Psoas muscle (tissue), 8 donors: ENCODE results near the gene BRPF1. TPM values are rescaled to one million over a fixed set of nuclear protein-coding genes. Genes with fewer than 3 reads are reported as not detected.

Source experiments
- ATAC-seq, 4 donors: fragments of 200-7000 bp; cut with Tn5 transposase; one replicate each; pipeline ENCODE4 v1.9.1; 2020; ENCODE audit warnings: moderate library complexity in 3 of 4, mild to moderate bottlenecking in 2 of 4
- DNase-seq, 2 donors: peaks; one replicate each; pipeline ENCODE4 v3.0.0-alpha.2; 2020
- H3K27ac ChIP-seq: fragments of 200-600 bp; one replicate; pipeline ENCODE4 v1.8.0; 2022
- H3K27me3 ChIP-seq, 3 donors: fragments of 200-600 bp in 1 of 3; one replicate each; pipeline versions ENCODE4 v1.6.1 to v1.8.0; 2013 to 2022; ENCODE audit warnings: low read length in 2 of 3, mild to moderate bottlenecking in 2 of 3, moderate library complexity in 1 of 3; ENCODE audit not compliant: insufficient read depth in 3 of 3
- H3K36me3 ChIP-seq, 2 donors: fragments of 200-600 bp in 1 of 2; one replicate each; pipeline versions ENCODE4 v1.6.1 to v1.8.0; 2013 to 2022; ENCODE audit warnings: low read depth in 1 of 2, mild to moderate bottlenecking in 1 of 2, moderate library complexity in 1 of 2; ENCODE audit not compliant: insufficient read depth in 1 of 2
- H3K4me1 ChIP-seq: fragments of 200-600 bp; one replicate; pipeline ENCODE4 v1.8.0; 2022
- H3K4me3 ChIP-seq: fragments of 200-600 bp; one replicate; pipeline ENCODE4 v1.8.0; 2022; ENCODE audit warnings: mild to moderate bottlenecking
- H3K9me3 ChIP-seq: fragments of 200-600 bp; one replicate; pipeline ENCODE4 v1.8.0; 2022
- CTCF ChIP-seq: fragments of 200-600 bp; IDR thresholded peaks from one replicate; pipeline ENCODE4 v1.8.0; 2022; ENCODE audit warnings: antibody characterized with exemption
- WGBS, 3 donors: extraction: QIAGEN DNeasy Blood & Tissue Kit; methylation state at CpG; one replicate each; pipeline versions ENCODE4 v1.1.6 to v1.1.7; 2013; 5-methylcytosine and 5-hydroxymethylcytosine counted together
- intact Hi-C, 2 donors: fragments of 100-400 bp; cut with DNase I; formaldehyde crosslinking; loops; one replicate each; pipeline versions ENCODE4 v1.11.0 to v1.14.2; 2022
- polyA plus RNA-seq, 3 donors: library from polyadenylated mRNA; stranded (reverse); fragments of 200-250 nt; gene quantifications; one replicate each; pipeline ENCODE4 v1.2.3, GENCODE V29; 2013
- total RNA-seq, 4 donors: library from RNA; stranded (reverse); fragmentation: NEBNext Ultra II Directional in 2 of 4; extraction: Animal tissue kit (Norgen Biotek cat#: 25700) in 2 of 4; gene quantifications; one replicate each; pipeline versions ENCODE4 v1.2.1 to v1.2.4, GENCODE V29; 2021 to 2023
- donor health status: healthy with polysubstance abuse.
- donor health status: DM: no; HTN: no; CAD: no; lungs with moderate emphysema.
- donor health status: Bipolar disorder and iron deficiency.
- donor health status: healthy.
- donor health status: DM: yes; HTN: yes; CAD: no.
- donor health status: DM: no; HTN: no; CAD: no.
- donor health status: DM: no; HTN: no; CAD: no.
- donor health status: DM: yes; HTN: yes; CAD: no.

The BRPF1 gene
- total and polyA plus RNA-seq, 7 donors = 6.8 to 16.1 (median 9.9) TPM

- no peaks in the 10 kb centered on the region for H3K9me3 ChIP-seq
- H3K36me3 ChIP-seq = peaks cover 18 to 100% of the 10 kb centered on the region in 2 donors
- TF ChIP-seq CTCF = no peak
- intact Hi-C loops = no loop called here
- ATAC-seq (no peak), DNase-seq (no peak)
- no peaks in the 10 kb centered on the region for H3K27me3 ChIP-seq
- WGBS, 3 donors = 93 to 95% (median 93%) methylated on average over 18 of the region's 18 CpGs
- H3K4me3 ChIP-seq = no peak overlapping the region
- H3K4me1 ChIP-seq = no peaks in the 10 kb centered on the region
- H3K27ac ChIP-seq = no peak overlapping the region
These were observed 46.1 kb upstream of the BRPF1 start for GRCh38 chr3:9685216-9686049.

GRCh38 chr3:9686050-9686550 is 45.4 kb upstream of the BRPF1 start:
- no peak overlapping the region for H3K4me3 ChIP-seq
- WGBS, 3 donors = 85 to 92% (median 89%) methylated on average over 9 of the region's 9 CpGs
- intact Hi-C loops = no loop called here
- H3K9me3 ChIP-seq = no peaks in the 10 kb centered on the region
- H3K27me3 ChIP-seq = no peaks in the 10 kb centered on the region
- H3K27ac ChIP-seq = no peak overlapping the region
- DNase-seq (no peak), ATAC-seq (no peak)
- H3K36me3 ChIP-seq = peaks cover 20 to 100% of the 10 kb centered on the region in 2 donors
- TF ChIP-seq CTCF = no peak
- no peaks in the 10 kb centered on the region for H3K4me1 ChIP-seq

GRCh38 chr3:9686703-9687102 is 44.8 kb upstream of the BRPF1 start:
- no peak for TF ChIP-seq CTCF
- 95 to 98% (median 96%) methylated on average over 3 of the region's 3 CpGs for WGBS, 3 donors
- no peaks in the 10 kb centered on the region for H3K9me3 ChIP-seq
- intact Hi-C loops = no loop called here
- DNase-seq = no peak
- H3K27me3 ChIP-seq = no peaks in the 10 kb centered on the region
- H3K4me1 ChIP-seq = no peaks in the 10 kb centered on the region
- H3K27ac ChIP-seq = no peak overlapping the region
- peaks cover 20 to 100% of the 10 kb centered on the region in 2 donors for H3K36me3 ChIP-seq
- H3K4me3 ChIP-seq = no peak overlapping the region
- ATAC-seq = no peak

- WGBS, 3 donors = 86 to 91% (median 88%) methylated on average over 7 of the region's 7 CpGs
- DNase-seq (no peak), ATAC-seq (no peak)
- no peak overlapping the region for H3K27ac ChIP-seq
- no peaks in the 10 kb centered on the region for H3K27me3 ChIP-seq
- intact Hi-C loops = no loop called here
- TF ChIP-seq CTCF = no peak
- no peaks in the 10 kb centered on the region for H3K4me1 ChIP-seq
- H3K9me3 ChIP-seq = no peaks in the 10 kb centered on the region
- peaks cover 20 to 100% of the 10 kb centered on the region in 2 donors for H3K36me3 ChIP-seq
- H3K4me3 ChIP-seq = no peak overlapping the region
These were observed 44.0 kb upstream of the BRPF1 start for GRCh38 chr3:9687514-9687913.
